GM20431 (cell line): ENCODE measurements around the gene HAND1.
"Not testable (repeated sequence)": the region's sequence is repeated elsewhere in the genome, so short reads cannot be mapped to it uniquely, and the experiment has no call there.

ENCODE experiments used
- in situ Hi-C: fragments of 300-500 bp; cut with MseI, MboI; formaldehyde crosslinking; loops from one replicate; pipeline ENCODE4 v1.15.0; 2020; ENCODE audit warnings: low sequenced_read_pairs; ENCODE audit not compliant: unreplicated experiment

HAND1 gene

DNA sequence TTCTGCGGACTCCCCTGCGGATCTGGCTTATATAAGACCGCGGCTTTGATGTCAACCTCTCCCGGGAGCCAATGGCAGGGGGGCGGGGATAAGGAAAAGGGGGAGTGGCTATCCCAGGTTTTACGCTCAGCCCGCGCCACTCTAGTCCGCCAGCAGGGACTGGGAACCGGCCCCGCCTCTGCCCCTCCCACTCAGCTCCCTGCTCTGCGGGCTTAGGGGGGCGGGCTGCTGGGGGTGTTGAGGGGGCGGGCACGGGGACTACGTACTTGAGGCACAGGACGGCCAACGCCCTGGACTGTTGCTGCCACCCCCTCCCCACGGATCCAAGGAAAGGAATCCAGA is at the start of gene HAND1:
Gene HAND1 (minus strand): TSS at position 4 of the 342 bp plus-strand sequence. CDS start 219 bp downstream, outside the sequence.
- in situ Hi-C loops = no loop called here

DNA sequence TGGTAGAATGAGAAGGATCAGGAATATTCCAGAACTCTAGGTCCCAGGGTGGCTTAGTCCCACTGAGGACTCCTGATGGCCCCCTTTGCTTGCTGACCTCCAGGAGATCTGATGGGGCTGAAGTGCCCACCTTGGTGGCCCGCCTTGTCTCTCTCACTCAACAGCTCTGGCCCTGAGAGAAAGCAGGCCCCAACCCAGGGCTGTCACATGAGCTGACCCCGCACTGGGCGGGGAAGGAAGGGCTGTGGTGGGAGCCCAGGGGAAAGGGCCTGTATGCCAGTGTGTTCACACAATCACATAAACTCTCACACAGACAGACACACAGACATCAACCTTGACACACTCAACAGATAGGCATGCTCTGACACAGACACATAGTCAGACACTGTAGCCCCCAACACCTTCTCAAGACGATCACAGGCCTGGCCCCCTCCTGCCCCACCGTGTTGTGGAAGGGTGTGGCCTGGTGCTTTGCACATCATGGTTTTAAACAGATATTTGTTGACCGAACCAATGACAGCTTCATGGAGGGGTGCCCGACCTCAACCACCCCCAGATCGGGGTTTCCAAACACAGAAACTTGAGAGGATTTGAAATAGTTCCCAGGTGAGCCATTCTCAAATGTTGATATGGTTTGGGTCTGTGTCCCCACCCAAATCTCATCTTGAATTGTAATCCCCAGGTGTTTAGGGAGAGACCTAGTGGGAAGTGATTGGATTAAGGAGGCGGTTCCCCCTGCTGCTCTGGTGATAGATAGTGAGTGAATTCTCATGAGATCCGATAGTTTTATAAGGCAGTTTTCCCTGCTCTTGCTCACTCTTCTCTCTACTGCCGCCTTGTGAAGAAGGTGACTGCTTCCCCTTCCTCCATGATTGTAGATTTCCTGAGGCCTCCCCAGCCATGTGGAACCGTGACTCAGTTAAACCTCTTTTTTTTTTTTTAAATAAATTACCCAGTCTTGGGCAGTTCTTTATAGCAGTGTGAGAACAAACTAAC is 48.5 kb upstream of the HAND1 start:
- in situ Hi-C loops = no loop called here

DNA sequence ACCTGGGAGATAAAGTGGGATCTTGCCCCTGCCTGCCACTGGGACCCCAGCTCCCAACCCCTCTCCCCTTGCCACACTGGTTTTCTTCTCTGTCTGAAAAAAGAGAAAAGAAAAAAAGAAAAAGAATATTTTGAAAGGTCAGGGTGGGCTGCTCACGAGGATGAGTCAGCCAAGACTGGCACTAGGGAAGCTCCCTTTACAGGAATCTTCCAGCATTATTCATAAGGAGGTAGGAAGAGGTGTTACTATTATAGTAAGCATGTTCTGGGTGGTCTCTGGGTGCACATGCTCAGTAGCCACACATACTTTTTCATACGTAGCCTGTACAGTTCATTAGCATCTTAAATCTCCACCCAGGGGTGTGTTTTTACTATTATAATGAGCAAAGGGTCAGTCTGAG is 46.8 kb upstream of the HAND1 start:
- in situ Hi-C loops = no loop called here

DNA sequence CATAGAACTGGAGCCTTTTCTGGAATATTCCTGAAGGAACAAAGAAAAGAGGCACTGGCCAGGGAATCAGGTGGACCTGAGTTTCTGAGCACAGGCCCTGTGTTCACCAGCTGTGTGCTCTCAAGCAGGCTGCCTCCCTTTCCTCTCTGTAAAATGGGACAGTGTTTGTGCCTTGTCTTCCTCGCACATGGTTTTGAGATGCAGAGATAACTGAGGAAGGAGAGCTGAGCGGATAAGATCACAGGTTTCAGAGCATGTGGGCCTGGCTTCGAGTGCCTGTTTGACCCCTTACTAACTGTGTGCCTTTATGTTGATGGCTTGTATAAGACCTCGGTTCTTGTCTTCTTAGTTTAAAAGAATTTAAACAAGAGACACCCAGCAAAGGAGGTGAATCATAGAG is 46.2 kb upstream of the HAND1 start:
- in situ Hi-C loops = no loop called here

DNA sequence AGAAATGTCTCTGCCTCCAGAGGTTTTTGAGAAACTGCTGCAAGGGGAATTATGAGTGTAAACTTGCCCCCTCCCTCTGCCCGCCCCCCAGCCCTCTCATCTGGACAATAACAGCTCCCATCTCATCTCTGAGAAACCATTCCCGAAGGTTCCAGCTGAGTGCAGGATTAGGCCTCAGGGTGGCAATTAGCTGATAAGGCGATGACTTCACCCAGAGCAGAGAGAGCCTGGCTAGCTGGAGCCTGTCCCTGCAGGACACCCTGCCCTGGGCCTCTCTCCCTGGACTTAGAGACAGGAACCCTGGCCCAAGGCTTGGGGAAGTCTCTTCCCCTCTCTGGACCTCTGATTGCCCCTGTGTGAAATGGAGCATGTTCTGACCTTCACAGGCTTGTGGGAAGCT is 45.7 kb upstream of the HAND1 start:
- in situ Hi-C loops = no loop called here

DNA sequence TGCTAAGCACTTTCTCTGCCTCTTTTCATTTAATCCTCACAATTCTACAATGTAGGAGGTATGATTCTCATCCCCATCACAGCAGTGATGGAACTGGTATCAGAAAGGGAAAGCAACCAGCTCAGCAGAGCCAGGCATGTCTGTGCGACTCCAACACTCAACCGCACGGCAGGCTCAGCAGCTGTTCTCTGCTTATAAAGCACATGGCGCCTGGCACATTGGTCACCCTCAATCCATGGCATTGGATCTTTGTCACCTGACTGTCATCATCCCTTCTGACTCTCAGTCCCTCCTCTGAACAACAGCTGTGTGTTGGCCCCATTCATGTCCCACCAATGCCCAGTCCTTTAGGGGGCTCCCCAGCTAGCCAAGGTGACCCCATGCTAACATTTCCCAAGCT is 45.1 kb upstream of the HAND1 start:
- in situ Hi-C loops = no loop called here

- in situ Hi-C loops = no loop called here
Measured at GRCh38 chr5:154522284-154522683, 44.3 kb upstream of the HAND1 start.

DNA sequence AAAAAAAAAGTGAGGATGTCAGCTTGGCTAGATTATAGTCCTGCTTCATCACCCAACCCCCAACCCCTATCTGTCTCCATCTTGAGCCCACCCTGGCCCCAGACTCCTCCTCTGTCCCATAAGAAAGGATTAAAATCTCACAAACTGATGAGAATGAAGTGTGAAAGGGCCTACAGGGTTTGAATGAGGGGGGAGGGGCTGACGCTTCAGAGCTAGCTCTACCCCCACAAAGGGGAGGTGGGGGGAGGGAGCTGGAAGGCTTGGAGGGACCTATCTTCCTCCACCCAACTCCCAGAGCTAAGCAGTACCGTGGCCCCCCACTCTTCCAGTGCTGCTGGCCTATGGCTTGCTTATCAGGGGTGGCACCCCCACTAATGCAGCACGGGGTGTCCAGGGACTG is 43.7 kb upstream of the HAND1 start:
- in situ Hi-C loops = no loop called here

- in situ Hi-C loops = no loop called here
Measured at GRCh38 chr5:154520861-154521453, 42.9 kb upstream of the HAND1 start.

DNA sequence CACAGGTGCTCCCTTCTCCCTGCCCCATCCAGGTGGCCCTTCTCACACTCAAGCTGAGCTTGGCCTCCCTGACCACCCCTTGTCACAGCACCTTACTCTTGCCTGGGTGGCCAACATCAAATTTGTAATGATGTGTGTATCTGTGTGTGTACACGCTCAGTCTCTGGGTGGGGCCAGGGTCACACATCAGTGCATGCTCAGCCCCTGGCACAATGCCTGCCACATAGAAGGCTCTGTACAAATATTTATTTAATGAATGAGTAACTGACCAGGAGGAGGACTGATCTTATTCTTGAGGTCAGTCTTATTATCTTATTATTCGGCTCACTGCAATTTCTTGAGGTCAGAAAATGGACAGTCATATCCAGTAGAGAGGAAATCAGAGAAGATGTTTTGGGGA is 41.3 kb upstream of the HAND1 start:
- in situ Hi-C loops = no loop called here

- in situ Hi-C loops = no loop called here
Measured at GRCh38 chr5:154518438-154518867, 40.4 kb upstream of the HAND1 start.

GRCh38 chr5:154517810-154518437 is 39.9 kb upstream of the HAND1 start:
- in situ Hi-C loops = no loop called here

- in situ Hi-C loops = no loop called here
Measured at GRCh38 chr5:154517181-154517580, 39.2 kb upstream of the HAND1 start.

DNA sequence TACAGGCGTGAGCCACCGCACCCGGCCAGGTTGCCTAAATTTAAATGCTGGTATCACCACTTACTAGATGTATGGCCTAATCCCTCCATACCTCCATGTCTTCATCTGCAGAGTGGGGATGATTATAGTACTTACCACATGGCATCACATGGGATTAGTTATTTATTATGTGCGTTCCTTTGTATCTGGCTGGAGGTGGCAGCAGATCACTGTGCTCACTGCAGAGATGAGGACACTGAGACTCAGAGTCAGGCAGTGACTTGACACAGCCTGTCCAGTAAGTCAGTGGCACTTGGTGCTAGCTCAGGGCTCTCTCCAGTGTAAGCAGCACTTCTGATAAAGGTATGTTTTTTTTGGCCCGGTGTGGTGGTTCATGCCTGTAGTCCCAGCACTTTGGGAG is 38.4 kb upstream of the HAND1 start:
- in situ Hi-C loops = no loop called here

GRCh38 chr5:154515488-154515887 is 37.5 kb upstream of the HAND1 start:
- in situ Hi-C loops = not testable (repeated sequence)

GRCh38 chr5:154514331-154514730 is 36.3 kb upstream of the HAND1 start:
- in situ Hi-C loops = no loop called here

GRCh38 chr5:154513669-154514084 is 35.6 kb upstream of the HAND1 start:
- in situ Hi-C loops = no loop called here

GRCh38 chr5:154511984-154512383 is 34.0 kb upstream of the HAND1 start:
- in situ Hi-C loops = no loop called here

DNA sequence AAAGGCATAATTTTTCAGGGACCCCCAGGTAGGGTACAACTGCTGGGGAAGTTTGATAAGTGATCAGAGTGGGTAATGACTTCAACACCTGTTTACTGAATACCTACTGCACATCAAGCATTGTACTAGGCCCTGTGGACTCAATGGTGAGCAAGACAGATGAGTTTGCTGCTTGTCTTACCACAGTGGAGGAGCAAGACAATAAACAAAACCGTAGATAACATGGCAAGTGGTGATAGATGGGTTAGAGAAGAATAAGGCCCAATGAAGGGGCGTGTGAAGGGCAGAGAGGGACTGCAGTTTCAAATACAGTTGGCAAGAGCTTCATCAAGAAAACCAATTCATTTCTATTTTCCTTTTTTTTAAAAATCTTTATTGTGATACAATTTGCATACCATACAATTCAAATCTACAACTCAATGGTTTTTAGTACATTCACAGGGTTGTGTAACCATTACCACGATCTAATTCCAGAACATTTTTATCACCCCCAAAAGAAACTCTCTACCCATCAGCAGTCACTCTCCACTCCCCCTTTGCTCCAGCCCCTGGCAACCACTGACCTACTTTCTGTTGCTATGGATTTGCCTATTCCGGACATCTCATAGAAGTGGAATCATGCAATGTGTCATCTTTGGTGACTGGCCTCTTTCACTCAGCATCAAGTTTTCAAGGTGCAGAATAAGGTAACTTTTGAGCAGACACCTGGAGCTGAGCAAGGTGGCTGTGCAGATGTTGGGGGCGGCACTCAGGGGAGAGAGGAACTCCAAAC is 31.9 kb upstream of the HAND1 start:
- in situ Hi-C loops = no loop called here

DNA sequence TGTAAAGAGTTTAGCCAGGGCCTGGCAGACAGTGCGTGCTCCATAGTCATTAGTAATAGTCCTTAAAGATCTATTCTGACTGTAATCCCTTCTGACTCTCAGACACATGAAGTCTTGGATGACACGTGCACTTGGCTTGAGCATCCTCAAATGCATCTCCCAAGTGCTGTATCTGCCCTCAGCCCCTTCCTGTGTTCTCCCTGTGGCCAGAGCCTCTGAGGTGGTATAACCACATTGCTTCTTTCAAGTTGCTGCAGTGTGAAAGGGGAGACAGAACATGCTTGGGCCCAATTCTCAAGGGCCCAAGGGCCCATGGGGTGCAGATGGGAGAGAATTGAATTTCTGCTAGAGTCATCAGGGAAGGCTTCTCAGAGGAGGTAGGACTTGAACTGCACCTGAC is 30.1 kb upstream of the HAND1 start:
- in situ Hi-C loops = no loop called here
